HEK293 (cell line): ENCODE data around the gene RIC8B.

ENCODE experiments used
- CTCF ChIA-PET: fragments of 350-600 bp; formaldehyde crosslinking; extraction: SDS; loops from one replicate; lab custom pipeline; 2021; ENCODE audit warnings: antibody characterized with exemption; lab: Yijun Ruan, JAX
- POLR2A ChIA-PET: fragments of 300-600 bp; formaldehyde crosslinking; extraction: SDS; loops from one replicate; lab custom pipeline; 2020; ENCODE audit warnings: antibody characterized with exemption, inconsistent platforms; lab: Yijun Ruan, JAX
- H3K27ac ChIP-seq: fragments of 200-500 bp; sonication (Bioruptor generic); 2 replicates; pipeline ENCODE4 v1.5.1; 2014; ENCODE audit warnings: low read depth, low read length, control low read depth, inconsistent platforms; ENCODE audit errors: extremely low read depth
- H3K36me3 ChIP-seq, 2 experiments: fragments of 200-500 bp in 1 of 2; sonication (Bioruptor generic) in 1 of 2; 1 replicate in 1 of 2; 2 replicates in 1 of 2; pipeline ENCODE4 v1.5.1; 2014 to 2017; ENCODE audit warnings: inconsistent platforms in 2 of 2, low read length in 2 of 2; ENCODE audit not compliant: control insufficient read depth in 2 of 2, insufficient read depth in 1 of 2
- H3K4me1 ChIP-seq: fragments of 200-500 bp; sonication (Bioruptor generic); 2 replicates; pipeline ENCODE4 v1.5.1; 2014; ENCODE audit warnings: mild to moderate bottlenecking, low read length, inconsistent platforms; ENCODE audit not compliant: control insufficient read depth, insufficient read depth
- H3K4me3 ChIP-seq: 2 replicates; pipeline ENCODE4 v1.5.1; 2011; ENCODE audit warnings: low read depth, mild to moderate bottlenecking, control low read depth, low read length, moderate library complexity
- H3K9me3 ChIP-seq: fragments of 200-500 bp; sonication (Bioruptor generic); 2 replicates; pipeline ENCODE4 v1.5.1; 2014; ENCODE audit warnings: low read depth, low read length, inconsistent platforms; ENCODE audit not compliant: control insufficient read depth, insufficient read depth
- GFI1B ChIP-seq: fragments of 450-650 bp; formaldehyde crosslinking; IDR thresholded peaks from 2 replicates; pipeline ENCODE4 v1.5.1; 2016; ENCODE audit warnings: missing biosample characterization, missing genetic modification characterization
- INSM2 ChIP-seq: fragments of 450-650 bp; formaldehyde crosslinking; IDR thresholded peaks from 2 replicates; pipeline ENCODE4 v1.5.1; 2016; ENCODE audit warnings: missing biosample characterization, missing genetic modification characterization
- MEIS1 ChIP-seq: sonication (generic); formaldehyde crosslinking; IDR thresholded peaks from 2 replicates; pipeline ENCODE4 v1.8.1; 2022; ENCODE audit warnings: missing genetic modification reagents, mild to moderate bottlenecking, borderline replicate concordance
- PRDM1 ChIP-seq: fragments of 450-650 bp; formaldehyde crosslinking; IDR thresholded peaks from 2 replicates; pipeline ENCODE4; 2016; ENCODE audit warnings: missing biosample characterization, missing genetic modification characterization
- RBAK ChIP-seq: fragments of 450-650 bp; formaldehyde crosslinking; IDR thresholded peaks from 2 replicates; pipeline ENCODE4 v1.5.1; 2016; ENCODE audit warnings: missing biosample characterization, missing genetic modification characterization
- SCRT2 ChIP-seq: fragments of 450-650 bp; formaldehyde crosslinking; IDR thresholded peaks from 2 replicates; pipeline ENCODE4 v1.5.1; 2016; ENCODE audit warnings: missing biosample characterization, missing genetic modification characterization
- TCF7L2 ChIP-seq: IDR thresholded peaks from 2 replicates; pipeline ENCODE4 v1.6.1; 2011; ENCODE audit warnings: low read depth, mild to moderate bottlenecking, inconsistent platforms, low read length, moderate library complexity, borderline replicate concordance
- ZBTB20 ChIP-seq: fragments of 450-650 bp; formaldehyde crosslinking; IDR thresholded peaks from 2 replicates; pipeline ENCODE4 v1.5.1; 2016; ENCODE audit warnings: missing biosample characterization, missing genetic modification characterization
- ZBTB7A ChIP-seq: fragments of 450-650 bp; formaldehyde crosslinking; IDR thresholded peaks from 2 replicates; pipeline ENCODE4 v1.5.1; 2016; ENCODE audit warnings: low read depth, missing biosample characterization, missing genetic modification characterization
- ZNF19 ChIP-seq: fragments of 450-650 bp; formaldehyde crosslinking; IDR thresholded peaks from 2 replicates; pipeline ENCODE4; 2016; ENCODE audit warnings: missing biosample characterization, missing genetic modification characterization, low read depth
- ZNF23 ChIP-seq: fragments of 450-650 bp; formaldehyde crosslinking; IDR thresholded peaks from 2 replicates; pipeline ENCODE4 v1.5.1; 2016; ENCODE audit warnings: missing biosample characterization, missing genetic modification characterization, borderline replicate concordance
- ZNF239 ChIP-seq: fragments of 450-650 bp; formaldehyde crosslinking; IDR thresholded peaks from 2 replicates; pipeline ENCODE4 v1.5.1; 2016; ENCODE audit warnings: missing biosample characterization, missing genetic modification characterization
- ZNF248 ChIP-seq: fragments of 450-650 bp; formaldehyde crosslinking; IDR thresholded peaks from 2 replicates; pipeline ENCODE4 v1.5.1; 2017; ENCODE audit warnings: missing biosample characterization, missing genetic modification characterization
- ZNF26 ChIP-seq: fragments of 450-650 bp; formaldehyde crosslinking; IDR thresholded peaks from 2 replicates; pipeline ENCODE4 v1.5.1; 2016; ENCODE audit warnings: missing biosample characterization, missing genetic modification characterization
- ZNF366 ChIP-seq: fragments of 450-650 bp; formaldehyde crosslinking; conservative IDR thresholded peaks from 2 replicates; pipeline ENCODE4 v1.5.1; 2016; ENCODE audit warnings: missing biosample characterization, missing genetic modification characterization
- ZNF585B ChIP-seq: fragments of 450-650 bp; formaldehyde crosslinking; IDR thresholded peaks from 2 replicates; pipeline ENCODE4 v1.5.1; 2016; ENCODE audit warnings: missing biosample characterization, missing genetic modification characterization
- ZNF624 ChIP-seq: fragments of 450-650 bp; formaldehyde crosslinking; IDR thresholded peaks from 2 replicates; pipeline ENCODE4 v1.5.1; 2017; ENCODE audit warnings: missing biosample characterization, missing genetic modification characterization
- ZNF626 ChIP-seq: fragments of 450-650 bp; sonication (Bioruptor Pico); formaldehyde crosslinking; IDR thresholded peaks from 2 replicates; pipeline ENCODE4 v1.5.1; 2018; ENCODE audit warnings: missing biosample characterization, missing genetic modification characterization, inconsistent platforms
- ZNF658 ChIP-seq: fragments of 450-650 bp; formaldehyde crosslinking; IDR thresholded peaks from 2 replicates; pipeline ENCODE4; 2016; ENCODE audit warnings: missing biosample characterization, missing genetic modification characterization
- ZSCAN16 ChIP-seq: fragments of 450-650 bp; formaldehyde crosslinking; IDR thresholded peaks from 2 replicates; pipeline ENCODE4 v1.5.1; 2016; ENCODE audit warnings: missing biosample characterization, missing genetic modification characterization
- TF ChIP-seq, protein P1 (sequence below): fragments of 450-650 bp; formaldehyde crosslinking; IDR thresholded peaks from 2 replicates; pipeline ENCODE4 v1.5.1; 2017; ENCODE audit warnings: missing biosample characterization, missing genetic modification characterization

Gene RIC8B

GRCh38 chr12:106885026-106885425 is 110.5 kb downstream of the RIC8B start:
- H3K4me1 ChIP-seq = no peaks in the 10 kb centered on the region
- H3K27ac ChIP-seq = no peak overlapping the region
- H3K9me3 ChIP-seq = no peaks in the 10 kb centered on the region
- POLR2A ChIA-PET = no interaction called here
- H3K36me3 ChIP-seq = peaks cover 3 to 66% of the 10 kb centered on the region in 2 experiments; a peak in 2 of 3 replicates
- H3K4me3 ChIP-seq = no peak overlapping the region
- no peak for TF ChIP-seq ZNF19 (tag by site-specific recombination)
- TF ChIP-seq SCRT2 (tag by site-specific recombination) = 0 out of 2 replicates have a peak, but pooled peaks have one; percentile 22
- CTCF ChIA-PET = interaction anchor here (0.7 kb wide), 1 partner anchor 10 kb away, joined by 4 read pairs; no protein-coding TSS in a partner anchor

GRCh38 chr12:106885541-106886249 is 111.2 kb downstream of the RIC8B start:
- CTCF ChIA-PET = interaction anchor here (0.7 kb wide), 1 partner anchor 9 kb away, joined by 4 read pairs; no protein-coding TSS in a partner anchor
- peaks cover 3 to 59% of the 10 kb centered on the region in 2 experiments; a peak in 2 of 3 replicates for H3K36me3 ChIP-seq
- no peaks in the 10 kb centered on the region for H3K4me1 ChIP-seq
- no peaks in the 10 kb centered on the region for H3K9me3 ChIP-seq
- POLR2A ChIA-PET = no interaction called here
- H3K4me3 ChIP-seq = no peak overlapping the region
- TF ChIP-seq TCF7L2 = no peak
- TF ChIP-seq INSM2 = no peak
- TF ChIP-seq SCRT2 (tag by site-specific recombination) = no peak
- no peak for TF ChIP-seq ZNF626 (tag by site-specific recombination)
- no peak for TF ChIP-seq GFI1B
- TF ChIP-seq ZNF366 (tag by site-specific recombination) = no peak
- TF ChIP-seq ZSCAN16 = no peak
- TF ChIP-seq, protein P1, sequence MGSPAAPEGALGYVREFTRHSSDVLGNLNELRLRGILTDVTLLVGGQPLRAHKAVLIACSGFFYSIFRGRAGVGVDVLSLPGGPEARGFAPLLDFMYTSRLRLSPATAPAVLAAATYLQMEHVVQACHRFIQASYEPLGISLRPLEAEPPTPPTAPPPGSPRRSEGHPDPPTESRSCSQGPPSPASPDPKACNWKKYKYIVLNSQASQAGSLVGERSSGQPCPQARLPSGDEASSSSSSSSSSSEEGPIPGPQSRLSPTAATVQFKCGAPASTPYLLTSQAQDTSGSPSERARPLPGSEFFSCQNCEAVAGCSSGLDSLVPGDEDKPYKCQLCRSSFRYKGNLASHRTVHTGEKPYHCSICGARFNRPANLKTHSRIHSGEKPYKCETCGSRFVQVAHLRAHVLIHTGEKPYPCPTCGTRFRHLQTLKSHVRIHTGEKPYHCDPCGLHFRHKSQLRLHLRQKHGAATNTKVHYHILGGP (tag by site-specific recombination) = no peak
- no peak for TF ChIP-seq RBAK
- no peak for TF ChIP-seq ZBTB20 (tag by site-specific recombination)
- no peak for TF ChIP-seq ZNF239 (tag by site-specific recombination)
- H3K27ac ChIP-seq = no peak overlapping the region

GRCh38 chr12:106886932-106887331 is 112.5 kb downstream of the RIC8B start:
- CTCF ChIA-PET = no interaction called here
- no peaks in the 10 kb centered on the region for H3K9me3 ChIP-seq
- POLR2A ChIA-PET = no interaction called here
- peaks cover 3 to 49% of the 10 kb centered on the region in 2 experiments; a peak in 2 of 3 replicates for H3K36me3 ChIP-seq
- TF ChIP-seq ZNF26 (tag by site-specific recombination) = no peak
- no peak for TF ChIP-seq ZBTB7A (tag by site-specific recombination)
- no peak for TF ChIP-seq PRDM1 (tag by site-specific recombination)
- TF ChIP-seq ZNF23 (tag by site-specific recombination) = no peak
- no peak for TF ChIP-seq ZNF248 (tag by site-specific recombination)
- TF ChIP-seq ZNF658 (tag by site-specific recombination) = no peak
- TF ChIP-seq MEIS1 = no peak
- no peak for TF ChIP-seq ZNF624 (tag by site-specific recombination)
- no peak for TF ChIP-seq ZNF626 (tag by site-specific recombination)
- no peak for TF ChIP-seq ZNF585B (tag by site-specific recombination)
- TF ChIP-seq ZSCAN16 = no peak
- H3K27ac ChIP-seq = no peak overlapping the region
- H3K4me1 ChIP-seq = 0 out of 2 replicates have a peak, but pooled peaks cover 1% of the 10 kb centered on the region
- H3K4me3 ChIP-seq = no peak overlapping the region
